Loucy (cell line): Measurements from ENCODE around the gene SYT7.

Experiments used
- H2AFZ ChIP-seq: fragments of 200-600 bp; sonication (generic); 2 replicates; pipeline ENCODE4 v1.6.0; 2016; ENCODE audit warnings: antibody characterized with exemption, mild to moderate bottlenecking, low read length, moderate library complexity
- H3F3A ChIP-seq: fragments of 200-600 bp; 2 replicates; pipeline ENCODE4 v1.6.0; 2016; ENCODE audit warnings: antibody characterized with exemption, low read depth, mild to moderate bottlenecking
- H3K27me3 ChIP-seq: fragments of 200-600 bp; sonication (generic); 2 replicates; pipeline ENCODE4 v1.6.1; 2014; ENCODE audit warnings: low read length, mild to moderate bottlenecking; ENCODE audit not compliant: insufficient read depth, poor library complexity, severe bottlenecking
- H3K36me3 ChIP-seq: fragments of 200-600 bp; sonication (generic); 2 replicates; pipeline ENCODE4 v1.6.1; 2016; ENCODE audit warnings: low read length; ENCODE audit not compliant: insufficient read depth
- H3K4me1 ChIP-seq: fragments of 200-600 bp; sonication (generic); 2 replicates; pipeline ENCODE4 v1.5.1; 2014; ENCODE audit warnings: low read length, mild to moderate bottlenecking; ENCODE audit not compliant: insufficient read depth, poor library complexity, severe bottlenecking
- H3K4me2 ChIP-seq: fragments of 200-600 bp; sonication (generic); 2 replicates; pipeline ENCODE4 v1.6.0; 2014; ENCODE audit warnings: antibody characterized with exemption, low read length, low read depth, mild to moderate bottlenecking; ENCODE audit not compliant: poor library complexity, severe bottlenecking
- H3K4me3 ChIP-seq: fragments of 200-600 bp; sonication (generic); 2 replicates; pipeline ENCODE4 v1.5.1; 2014; ENCODE audit warnings: low read length, mild to moderate bottlenecking, mixed read lengths; ENCODE audit not compliant: poor library complexity, severe bottlenecking
- H3K79me2 ChIP-seq: fragments of 200-600 bp; sonication (generic); 2 replicates; pipeline ENCODE4 v1.6.1; 2014; ENCODE audit warnings: low read length; ENCODE audit not compliant: insufficient read depth
- H3K9ac ChIP-seq: fragments of 200-600 bp; sonication (generic); 2 replicates; pipeline ENCODE4 v1.6.0; 2014; ENCODE audit warnings: mild to moderate bottlenecking, low read depth, low read length, moderate library complexity; ENCODE audit not compliant: poor library complexity, severe bottlenecking
- H3K9me2 ChIP-seq: fragments of 200-600 bp; sonication (generic); replicated peaks from 2 replicates; pipeline ENCODE4 v1.6.1; 2016; ENCODE audit warnings: low read depth, low read length, mixed read lengths
- H3K9me3 ChIP-seq: fragments of 200-600 bp; sonication (generic); 2 replicates; pipeline ENCODE4 v1.6.1; 2014; ENCODE audit warnings: mild to moderate bottlenecking, antibody characterized with exemption, low read length, low read depth; ENCODE audit not compliant: insufficient read depth
- H4K20me1 ChIP-seq: fragments of 200-600 bp; sonication (generic); 2 replicates; pipeline ENCODE4 v1.6.0; 2014; ENCODE audit warnings: antibody characterized with exemption, low read length, mild to moderate bottlenecking; ENCODE audit not compliant: insufficient read depth, poor library complexity, severe bottlenecking
- CTCF ChIP-seq: fragments of 200-600 bp; sonication (generic); conservative IDR thresholded peaks from 2 replicates; pipeline ENCODE4 v1.5.1; 2014; ENCODE audit warnings: mild to moderate bottlenecking, antibody characterized with exemption, low read length
- EZH2phosphoT487 ChIP-seq: fragments of 200-600 bp; IDR thresholded peaks from 2 replicates; pipeline ENCODE4 v1.6.1; 2018; ENCODE audit warnings: antibody characterized with exemption, mild to moderate bottlenecking, moderate library complexity, borderline replicate concordance

SYT7 gene

GRCh38 chr11:61524963-61525587, 55.8 kb downstream of the SYT7 start:
- Histone ChIP-seq H3K4me2 (no peak overlapping the region), H3K9me3 (no peaks in the 10 kb centered on the region), H3K4me3 (no peak overlapping the region), H2AFZ (no peak overlapping the region), H3K9me2 (no peaks in the 10 kb centered on the region), H3K79me2 (no peaks in the 10 kb centered on the region), H4K20me1 (no peaks in the 10 kb centered on the region), H3K4me1 (no peaks in the 10 kb centered on the region), H3K9ac (no peak overlapping the region), H3K27me3 (no peaks in the 10 kb centered on the region), H3K36me3 (no peaks in the 10 kb centered on the region), H3F3A (no peaks in the 10 kb centered on the region)
- TF ChIP-seq CTCF = no peak
- no peak for TF ChIP-seq EZH2phosphoT487

GRCh38 chr11:61524446-61524845, 56.4 kb downstream of the SYT7 start:
- no peak for TF ChIP-seq CTCF
- TF ChIP-seq EZH2phosphoT487 = no peak
- no peak overlapping the region for H3K9ac ChIP-seq
- no peak overlapping the region for H3K4me3 ChIP-seq
- no peak overlapping the region for H2AFZ ChIP-seq
- H3K4me1 ChIP-seq = no peaks in the 10 kb centered on the region
- no peaks in the 10 kb centered on the region for H3K9me2 ChIP-seq
- H3K4me2 ChIP-seq = no peak overlapping the region
- no peaks in the 10 kb centered on the region for H3K27me3 ChIP-seq
- H3K79me2 ChIP-seq = no peaks in the 10 kb centered on the region
- H3F3A ChIP-seq = no peaks in the 10 kb centered on the region
- H3K36me3 ChIP-seq = no peaks in the 10 kb centered on the region
- H4K20me1 ChIP-seq = no peaks in the 10 kb centered on the region
- no peaks in the 10 kb centered on the region for H3K9me3 ChIP-seq

- Histone ChIP-seq H3K4me1 (no peaks in the 10 kb centered on the region), H3K9ac (no peak overlapping the region), H3K4me3 (no peak overlapping the region), H3K9me2 (no peaks in the 10 kb centered on the region), H3K36me3 (no peaks in the 10 kb centered on the region), H3K79me2 (no peaks in the 10 kb centered on the region), H3K27me3 (no peaks in the 10 kb centered on the region), H4K20me1 (no peaks in the 10 kb centered on the region), H3F3A (no peaks in the 10 kb centered on the region), H3K9me3 (no peaks in the 10 kb centered on the region), H2AFZ (no peak overlapping the region), H3K4me2 (no peak overlapping the region)
- TF ChIP-seq EZH2phosphoT487 (no peak), CTCF (no peak)
Measured at GRCh38 chr11:61522881-61523280, 58.0 kb downstream of the SYT7 start.
